CD14-positive monocyte (primary cell): Measurements from ENCODE around the gene EFHC2. TPM values are rescaled to one million over a fixed set of nuclear protein-coding genes. Genes with fewer than 3 reads are reported as not detected.

Experiments used
- DNase-seq, 3 donors: peaks; one replicate each; pipeline ENCODE4 v3.0.0-alpha.2; 2011 to 2022
- H2AFZ ChIP-seq: 2 replicates; pipeline ENCODE4 v1.6.0; 2012; ENCODE audit warnings: mild to moderate bottlenecking, low read depth, low read length, inconsistent platforms; ENCODE audit not compliant: insufficient read depth, poor library complexity, severe bottlenecking
- H3K27ac ChIP-seq, 2 donors: 1 replicate in 1 of 2; 2 replicates in 1 of 2; pipeline ENCODE4 v1.5.1; 2012 to 2013; ENCODE audit warnings: low read length in 2 of 2, control low read depth in 1 of 2, inconsistent platforms in 1 of 2, low read depth in 1 of 2, mild to moderate bottlenecking in 1 of 2
- H3K27me3 ChIP-seq, 2 donors: one replicate each; pipeline versions ENCODE4 v1.6.0 to v1.6.1; 2011 to 2013; ENCODE audit warnings: low read length in 2 of 2; ENCODE audit not compliant: control insufficient read depth in 2 of 2, insufficient read depth in 2 of 2
- H3K36me3 ChIP-seq, 2 donors: replicated peaks in 1 of 2; 1 replicate in 1 of 2; 2 replicates in 1 of 2; pipeline versions ENCODE4 v1.5.1 to v1.6.1; 2012 to 2013; ENCODE audit warnings: low read length in 2 of 2, control low read depth in 1 of 2, inconsistent platforms in 1 of 2, mild to moderate bottlenecking in 1 of 2; ENCODE audit not compliant: insufficient read depth in 2 of 2, control insufficient read depth in 1 of 2
- H3K4me1 ChIP-seq, 2 donors: 1 replicate in 1 of 2; 2 replicates in 1 of 2; pipeline versions ENCODE4 v1.5.1 to v1.6.1; 2012 to 2013; ENCODE audit warnings: low read length in 2 of 2, control low read depth in 1 of 2, inconsistent platforms in 1 of 2, mild to moderate bottlenecking in 1 of 2, moderate library complexity in 1 of 2; ENCODE audit not compliant: insufficient read depth in 2 of 2, control insufficient read depth in 1 of 2
- H3K4me2 ChIP-seq: replicated peaks from 2 replicates; pipeline ENCODE3; 2012; ENCODE audit warnings: low read length, moderate library complexity, mild to moderate bottlenecking; ENCODE audit not compliant: poor library complexity, severe bottlenecking; ENCODE audit errors: extremely low read depth
- H3K4me3 ChIP-seq, 3 experiments: fragments of 200-600 bp in 1 of 3; sonication (generic) in 1 of 3; replicated peaks in 1 of 3; 1 replicate in 2 of 3; 2 replicates in 1 of 3; pipeline ENCODE4 v1.5.1; 2011 to 2013; ENCODE audit warnings: low read length in 3 of 3, mild to moderate bottlenecking in 3 of 3, control low read depth in 2 of 3, low read depth in 2 of 3, inconsistent platforms in 1 of 3, moderate library complexity in 1 of 3
- H3K79me2 ChIP-seq: 2 replicates; pipeline ENCODE4 v1.6.0; 2012; ENCODE audit warnings: mild to moderate bottlenecking, control low read depth, inconsistent platforms, low read length, moderate library complexity; ENCODE audit not compliant: insufficient read depth
- H3K9ac ChIP-seq: 2 replicates; pipeline ENCODE4 v1.6.0; 2017; ENCODE audit warnings: low read length, mild to moderate bottlenecking; ENCODE audit not compliant: insufficient read depth, poor library complexity, severe bottlenecking
- H3K9me3 ChIP-seq, 2 donors: replicated peaks in 1 of 2; 1 replicate in 1 of 2; 2 replicates in 1 of 2; pipeline versions ENCODE4 v1.5.1 to v1.6.1; 2012 to 2013; ENCODE audit warnings: low read length in 2 of 2, control low read depth in 1 of 2; ENCODE audit not compliant: control insufficient read depth in 1 of 2, insufficient read depth in 1 of 2
- H4K20me1 ChIP-seq: 2 replicates; pipeline ENCODE4 v1.6.0; 2012; ENCODE audit warnings: mild to moderate bottlenecking, low read length, control low read depth, moderate library complexity; ENCODE audit not compliant: insufficient read depth
- H3K27ac Mint-ChIP-seq, 7 donors: one replicate each; pipeline ENCODE4 v1.8.0; 2020; ENCODE audit warnings: mild to moderate bottlenecking in 7 of 7, mixed read lengths in 7 of 7, moderate library complexity in 6 of 7, inconsistent platforms in 2 of 7
- H3K27me3 Mint-ChIP-seq, 3 donors: one replicate each; pipeline ENCODE4 v1.8.0; 2021 to 2022; ENCODE audit warnings: low read depth in 3 of 3, mild to moderate bottlenecking in 3 of 3, mixed read lengths in 3 of 3, moderate library complexity in 3 of 3, inconsistent platforms in 1 of 3
- H3K36me3 Mint-ChIP-seq, 2 donors: one replicate each; pipeline ENCODE4 v1.8.0; 2020; ENCODE audit warnings: mixed read lengths in 2 of 2, inconsistent platforms in 1 of 2, mild to moderate bottlenecking in 1 of 2
- H3K4me1 Mint-ChIP-seq: one replicate; pipeline ENCODE4 v1.8.0; 2020; ENCODE audit warnings: mild to moderate bottlenecking, mixed read lengths
- H3K4me3 Mint-ChIP-seq, 2 donors: one replicate each; pipeline ENCODE4 v1.8.0; 2020; ENCODE audit warnings: mild to moderate bottlenecking in 2 of 2, mixed read lengths in 2 of 2, moderate library complexity in 1 of 2
- H3K9me3 Mint-ChIP-seq, 7 donors: one replicate each; pipeline ENCODE4 v1.8.0; 2020 to 2022; ENCODE audit warnings: mixed read lengths in 7 of 7, mild to moderate bottlenecking in 6 of 7, moderate library complexity in 6 of 7, inconsistent platforms in 2 of 7
- CTCF ChIP-seq: fragments of 200-600 bp; IDR thresholded peaks from one replicate; pipeline ENCODE4 v1.8.0; 2022; ENCODE audit warnings: antibody characterized with exemption, mild to moderate bottlenecking
- WGBS: methylation state at CpG from one replicate; pipeline ENCODE4 v1.1.5; 2013; ENCODE audit warnings: missing lambda C conversion rate; ENCODE audit not compliant: insufficient coverage; 5-methylcytosine and 5-hydroxymethylcytosine counted together
- intact Hi-C, 2 donors: fragments of 100-400 bp; cut with micrococcal nuclease; formaldehyde crosslinking; loops; one replicate each; pipeline versions ENCODE4 v1.15.0 to v1.15.1; 2023
- polyA plus RNA-seq, 3 donors: library from polyadenylated mRNA; depleted of rRNA in 1 of 3; unstranded in 2 of 3; stranded (reverse) in 1 of 3; fragments of 300-500 nt in 2 of 3; fragments of >200 nt in 1 of 3; fragmentation: Illumina TruSeq in 2 of 3; gene quantifications; 1 replicate in 2 of 3; 2 replicates in 1 of 3; pipeline ENCODE4 v1.2.3, GENCODE V29; 2012 to 2021

Gene EFHC2
- polyA plus RNA-seq, 3 donors, result 0.05 to 0.22 TPM; not detected in 1

DNA sequence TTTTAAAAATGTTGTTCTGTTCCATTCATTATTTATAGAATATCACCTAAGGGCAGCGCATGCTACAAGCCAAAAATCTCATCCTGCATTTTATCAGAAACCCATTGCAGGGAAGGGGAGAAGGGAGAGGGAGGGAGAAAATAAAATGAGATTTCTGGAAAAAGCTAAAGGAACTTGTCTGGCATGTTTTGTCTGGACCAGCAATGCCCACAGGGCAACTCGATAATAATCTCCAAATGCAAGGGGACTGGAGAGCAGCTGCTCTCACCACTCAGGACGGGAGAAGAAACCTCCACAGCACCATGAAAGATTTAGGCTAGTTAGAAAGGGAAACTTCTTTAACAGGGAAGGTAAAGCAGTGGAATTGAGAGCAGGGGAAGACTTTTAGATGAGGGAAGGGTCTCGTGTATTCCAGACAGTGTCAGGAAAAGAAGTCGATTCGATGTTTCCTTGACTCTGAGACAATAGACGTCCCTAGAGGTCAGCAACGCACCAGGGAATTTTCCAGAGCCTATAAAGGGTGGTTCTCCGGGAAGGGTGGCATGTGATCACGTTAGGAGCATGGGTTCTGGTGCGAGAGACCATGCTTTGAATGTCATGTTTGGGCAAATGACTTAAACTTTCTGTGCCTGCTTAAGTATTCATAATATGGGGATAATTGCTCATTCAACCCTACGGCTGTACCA, 238.1 kb downstream of the EFHC2 start:
- Histone ChIP-seq H4K20me1 (no peaks in the 10 kb centered on the region), H3K4me1 (peaks cover 14 to 17% of the 10 kb centered on the region in 2 donors), H3K27me3 (no peaks in the 10 kb centered on the region), H3K79me2 (no peaks in the 10 kb centered on the region), H3K4me2 (no peak overlapping the region), H3K9me3 (peaks cover 9 to 11% of the 10 kb centered on the region in 2 donors), H3K4me3 (no peak overlapping the region), H3K36me3 (no peaks in the 10 kb centered on the region), H3K9ac (no peak overlapping the region), H3K27ac (no peak overlapping the region), H2AFZ (no peak overlapping the region)
- 93% methylated on average over 3 of the region's 12 CpGs for WGBS
- H3K4me1 Mint-ChIP-seq, result peaks cover 27% of the 10 kb centered on the region
- no peak overlapping the region for H3K27ac Mint-ChIP-seq
- no peak for DNase-seq
- H3K27me3 Mint-ChIP-seq, result peaks cover 0 to 13% (median 3%) of the 10 kb centered on the region in 3 donors
- intact Hi-C loops, result no loop called here
- peaks cover 0 to 3% of the 10 kb centered on the region in 2 donors for H3K36me3 Mint-ChIP-seq
- H3K4me3 Mint-ChIP-seq, result no peak overlapping the region
- peaks cover 16 to 26% (median 21%) of the 10 kb centered on the region in 7 donors for H3K9me3 Mint-ChIP-seq
- TF ChIP-seq CTCF, result no peak

DNA sequence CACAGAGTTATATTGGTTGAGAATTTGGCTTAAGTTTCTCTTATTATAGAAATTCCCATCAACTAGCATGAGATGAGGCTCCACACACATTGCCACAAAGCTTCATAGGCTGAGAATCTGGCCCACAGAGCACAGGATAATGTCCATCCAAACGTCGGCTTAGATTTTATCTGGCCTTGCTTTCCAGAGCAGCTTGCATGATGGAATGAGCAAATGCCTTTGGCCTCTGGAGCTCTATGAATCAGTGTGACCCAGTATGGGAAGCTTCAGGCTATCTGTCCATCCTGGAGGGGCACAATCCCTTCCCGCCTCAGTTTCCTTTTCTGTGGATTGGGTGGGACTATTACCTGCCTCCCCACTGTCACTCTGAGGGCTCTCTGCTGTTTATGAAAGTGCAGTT, 238.8 kb downstream of the EFHC2 start:
- Histone ChIP-seq H3K27me3 (no peaks in the 10 kb centered on the region), H3K9ac (no peak overlapping the region), H3K79me2 (no peaks in the 10 kb centered on the region), H3K4me1 (peaks cover 21 to 24% of the 10 kb centered on the region in 2 donors), H3K27ac (no peak overlapping the region), H3K36me3 (no peaks in the 10 kb centered on the region), H4K20me1 (no peaks in the 10 kb centered on the region), H3K4me3 (no peak overlapping the region), H2AFZ (no peak overlapping the region), H3K9me3 (peaks cover 9 to 11% of the 10 kb centered on the region in 2 donors), H3K4me2 (no peak overlapping the region)
- Mint-ChIP-seq H3K27me3 (peaks cover 0 to 13% (median 3%) of the 10 kb centered on the region in 3 donors), H3K4me3 (no peak overlapping the region), H3K27ac (no peak overlapping the region), H3K4me1 (peaks cover 34% of the 10 kb centered on the region), H3K9me3 (peaks cover 15 to 26% (median 23%) of the 10 kb centered on the region in 7 donors), H3K36me3 (peaks cover 0 to 3% of the 10 kb centered on the region in 2 donors)
- DNase-seq, result no peak
- no peak for TF ChIP-seq CTCF
- 100% methylated on average over 2 of the region's 3 CpGs for WGBS
- intact Hi-C loops, result no loop called here
